ENCODE results near the gene ARID5B. TPM values are rescaled to one million over a fixed set of nuclear protein-coding genes. Genes with fewer than 3 reads are reported as not detected.
"Not testable (repeated sequence)": the region's sequence is repeated elsewhere in the genome, so short reads cannot be mapped to it uniquely, and the experiment has no call there.

Gene ARID5B
- total RNA-seq, 2 experiments from 2014 or later: 49.2 to 51.3 TPM

GRCh38 chr10:61860964-61861758 is 40.3 kb upstream of the ARID5B start:
- Histone ChIP-seq H3K36me3 (ENCODE audit: insufficient read depth, low read length) (no peaks in the 10 kb centered on the region), H3K27ac (ENCODE audit: low read depth in 1 of 2, low read length in 2 of 2) (no peak overlapping the region), H3K4me3 (ENCODE audit: low read length) (no peak overlapping the region), H3K4me1 (ENCODE audit: insufficient read depth, low read length) (no peaks in the 10 kb centered on the region), H3K9me3 (ENCODE audit: control insufficient read depth in 1 of 2, insufficient read depth in 1 of 2, low read length in 2 of 2) (no peaks in the 10 kb centered on the region), H3K27me3 (ENCODE audit: control insufficient read depth in 1 of 2, insufficient read depth in 2 of 2, low read length in 2 of 2) (no peaks in the 10 kb centered on the region)
- no peaks in the 10 kb centered on the region for H3K4me1 Mint-ChIP-seq (ENCODE audit: low read depth)
- ChIA-PET CTCF (interaction anchor here (0.6 to 1.0 kb wide), 2 partner anchors 16 to 148 kb away, joined by 3 read pairs; no protein-coding TSS in a partner anchor), POLR2A (interaction anchor here (0.9 kb wide), 1 partner anchor 24 kb away, joined by 3 read pairs; no protein-coding TSS in a partner anchor)
- intact Hi-C loops (cut with DNase I, micrococcal nuclease): no loop called here
- ATAC-seq (ENCODE audit: poor library complexity): no peak
- H3K27ac Mint-ChIP-seq: no peak overlapping the region
- H3K9me3 Mint-ChIP-seq: no peaks in the 10 kb centered on the region
- DNase-seq: no peak
- no peak for TF ChIP-seq CTCF (IDR thresholded peaks at IDR 0.05)
- no peaks in the 10 kb centered on the region for H3K27me3 Mint-ChIP-seq
- H3K36me3 Mint-ChIP-seq (ENCODE audit: low read depth): no peaks in the 10 kb centered on the region
- no peak overlapping the region for H3K4me3 Mint-ChIP-seq

GRCh38 chr10:61863981-61864380 is 37.5 kb upstream of the ARID5B start:
- H3K4me1 ChIP-seq (ENCODE audit: insufficient read depth, low read length): peaks cover 5% of the 10 kb centered on the region
- H3K36me3 ChIP-seq (ENCODE audit: insufficient read depth, low read length): no peaks in the 10 kb centered on the region
- H3K27ac Mint-ChIP-seq: no peak overlapping the region
- no peak overlapping the region for H3K4me3 Mint-ChIP-seq
- DNase-seq (no peak), ATAC-seq (ENCODE audit: poor library complexity) (no peak)
- TF ChIP-seq CTCF (IDR thresholded peaks at IDR 0.05): no peak
- no peaks in the 10 kb centered on the region for H3K27me3 ChIP-seq (ENCODE audit: control insufficient read depth in 1 of 2, insufficient read depth in 2 of 2, low read length in 2 of 2)
- H3K4me1 Mint-ChIP-seq (ENCODE audit: low read depth): no peaks in the 10 kb centered on the region
- POLR2A ChIA-PET: interaction anchor here (0.7 to 0.9 kb wide), 3 partner anchors 13 to 173 kb away, joined by 3 read pairs; no protein-coding TSS in a partner anchor
- CTCF ChIA-PET: no interaction called here
- intact Hi-C loops (cut with DNase I, micrococcal nuclease): no loop called here
- no peak overlapping the region for H3K4me3 ChIP-seq (ENCODE audit: low read length)
- H3K9me3 Mint-ChIP-seq: no peaks in the 10 kb centered on the region
- H3K9me3 ChIP-seq (ENCODE audit: control insufficient read depth in 1 of 2, insufficient read depth in 1 of 2, low read length in 2 of 2): no peaks in the 10 kb centered on the region
- H3K36me3 Mint-ChIP-seq (ENCODE audit: low read depth): no peaks in the 10 kb centered on the region
- H3K27me3 Mint-ChIP-seq: no peaks in the 10 kb centered on the region
- no peak overlapping the region for H3K27ac ChIP-seq (ENCODE audit: low read depth in 1 of 2, low read length in 2 of 2)

- Mint-ChIP-seq H3K9me3 (no peaks in the 10 kb centered on the region), H3K27ac (peak overlapping the region; percentile 56), H3K4me3 (peak overlapping the region; percentile 85), H3K36me3 (ENCODE audit: low read depth) (no peaks in the 10 kb centered on the region), H3K4me1 (ENCODE audit: low read depth) (no peaks in the 10 kb centered on the region), H3K27me3 (no peaks in the 10 kb centered on the region)
- ChIA-PET CTCF (interaction anchor here (2.5 kb wide), 1 partner anchor 116 kb away, joined by 20 read pairs; no protein-coding TSS in a partner anchor), POLR2A (interaction anchor here (0.7 to 2.7 kb wide), 5 partner anchors 13 to 116 kb away, joined by 3 to 12 read pairs (median 9); no protein-coding TSS in a partner anchor)
- Histone ChIP-seq H3K4me3 (ENCODE audit: low read length) (peak overlapping the region; percentile 56), H3K36me3 (ENCODE audit: insufficient read depth, low read length) (no peaks in the 10 kb centered on the region), H3K27me3 (ENCODE audit: control insufficient read depth in 1 of 2, insufficient read depth in 2 of 2, low read length in 2 of 2) (no peaks in the 10 kb centered on the region), H3K9me3 (ENCODE audit: control insufficient read depth in 1 of 2, insufficient read depth in 1 of 2, low read length in 2 of 2) (no peaks in the 10 kb centered on the region), H3K4me1 (ENCODE audit: insufficient read depth, low read length) (peaks cover 5% of the 10 kb centered on the region), H3K27ac (ENCODE audit: low read depth in 1 of 2, low read length in 2 of 2) (no peak overlapping the region)
- DNase-seq: no peak
- TF ChIP-seq CTCF (IDR thresholded peaks at IDR 0.05): no peak
- intact Hi-C loops (cut with DNase I, micrococcal nuclease): no loop called here
- no peak for ATAC-seq (ENCODE audit: poor library complexity)
Observed at GRCh38 chr10:61866700-61867368, 34.7 kb upstream of the ARID5B start.

GRCh38 chr10:61867374-61867773 is 34.1 kb upstream of the ARID5B start:
- H3K9me3 Mint-ChIP-seq: not testable (repeated sequence)
- peak in 8 of 14 experiments; percentile 3 to 35 (median 25) for DNase-seq
- POLR2A ChIA-PET: interaction anchor here (0.7 to 2.7 kb wide), 7 partner anchors 13 to 135 kb away, joined by 3 to 12 read pairs (median 4); no protein-coding TSS in a partner anchor

More at GRCh38 chr10:61867374-61867773, 34.1 kb upstream of the ARID5B start:
- ATAC-seq (ENCODE audit: poor library complexity); H3K9me3 ChIP-seq (ENCODE audit: control insufficient read depth in 1 of 2, insufficient read depth in 1 of 2, low read length in 2 of 2); H3K27ac ChIP-seq (ENCODE audit: low read depth in 1 of 2, low read length in 2 of 2); H3K36me3 Mint-ChIP-seq (ENCODE audit: low read depth); H3K4me1 ChIP-seq (ENCODE audit: insufficient read depth, low read length); H3K4me1 Mint-ChIP-seq (ENCODE audit: low read depth); intact Hi-C loops (cut with DNase I, micrococcal nuclease); H3K36me3 ChIP-seq (ENCODE audit: insufficient read depth, low read length); H3K27me3 ChIP-seq (ENCODE audit: control insufficient read depth in 1 of 2, insufficient read depth in 2 of 2, low read length in 2 of 2); H3K27me3 Mint-ChIP-seq: not testable (repeated sequence)
- Mint-ChIP-seq H3K27ac (peak overlapping the region; percentile 56), H3K4me3 (peak overlapping the region; percentile 85)
- peak overlapping the region; percentile 56 for H3K4me3 ChIP-seq (ENCODE audit: low read length)
- CTCF ChIA-PET: interaction anchor here (0.9 to 2.5 kb wide), 5 partner anchors 27 to 162 kb away, joined by 3 to 20 read pairs (median 3); partner anchors contain the start of gene ARID5B
